Measurements from ENCODE around the gene ANP32B. TPM values are rescaled to one million over a fixed set of nuclear protein-coding genes. Genes with fewer than 3 reads are reported as not detected.

The ANP32B gene
- total RNA-seq (2014; rRNA removed) (14.8 and 32.6 TPM in 2 replicates), Bru-seq, nascent RNA (percentile 94 among the genes with signal in this experiment), BruChase-seq, experiment 1, labeled RNA remaining after a 6-hour chase (percentile 85 among the genes with signal in this experiment), BruChase-seq, experiment 2, labeled RNA remaining after a 2-hour chase (percentile 81 among the genes with signal in this experiment)
- long read RNA-seq, transcript ANP32B-201 (7 exons, 1,463 nt), result major isoform, 110 of 125 reads
- long read RNA-seq, partial matches to known transcripts, result 5 of 125 reads
- long read RNA-seq, other reads (novel, unspliced or antisense), result 10 of 125 reads

GRCh38 chr9:97982683-97983588 is at the start of gene ANP32B:
TSS of gene ANP32B (plus strand) at chr9:97983341. CDS start at chr9:97983556, 215 bp downstream.
- H3K9me2 ChIP-seq (replicated peaks; ENCODE audit: low read length), result no peaks in the 10 kb centered on the region
- peaks cover 50% of the 10 kb centered on the region for H3K79me2 ChIP-seq (ENCODE audit: low read length)
- peak within 1 kb of the TSS; percentile 92 for H3K4me3 ChIP-seq (ENCODE audit: low read length)
- ATAC-seq (peak; percentile 82), DNase-seq (peak; percentile 85)
- H2AFZ ChIP-seq (ENCODE audit: low read length), result peak within 1 kb of the TSS; percentile 98
- peak; percentile 47; the same call in 1 of the 2 replicates for TF ChIP-seq CTCF (conservative IDR thresholded peaks at IDR 0.05; ENCODE audit: low read depth, low read length)
- TF ChIP-seq EZH2phosphoT487 (IDR thresholded peaks at IDR 0.05; ENCODE audit: borderline replicate concordance, low read length), result no peak
- CTCF ChIA-PET, result interaction anchor here (0.7 kb wide), 1 partner anchor 374 kb away, joined by 5 read pairs; no protein-coding TSS in a partner anchor
- no peaks in the 10 kb centered on the region for H3F3A ChIP-seq (ENCODE audit: low read length, unreplicated experiment)
- H4K20me1 ChIP-seq (ENCODE audit: low read length), result peaks cover 10% of the 10 kb centered on the region; the same call in 1 of the 2 replicates
- no peaks in the 10 kb centered on the region for H3K36me3 ChIP-seq (ENCODE audit: low read depth, low read length)
- peak within 1 kb of the TSS; percentile 93 for H3K4me2 ChIP-seq (ENCODE audit: low read length)
- peak within 1 kb of the TSS; percentile 99 for H3K9ac ChIP-seq (ENCODE audit: low read length)
- POLR2A ChIA-PET (ENCODE audit: unreplicated experiment), result no interaction called here
- H3K4me1 ChIP-seq (ENCODE audit: insufficient read depth, low read length), result peaks cover 21% of the 10 kb centered on the region
- BruUV-seq (replicated peaks), result TSS peak; percentile 87
- H3K9me3 ChIP-seq (ENCODE audit: low read length), result no peaks in the 10 kb centered on the region
- H3K27ac ChIP-seq (ENCODE audit: low read length), result peak within 1 kb of the TSS; percentile 81
- intact Hi-C loops (cut with micrococcal nuclease), result loop anchor here (2.0 kb wide), 2 partner anchors 60 to 74 kb away; partner anchors contain the start of genes NANS and TRMO
- H3K27me3 ChIP-seq (ENCODE audit: low read length), result no peaks in the 10 kb centered on the region

DNA sequence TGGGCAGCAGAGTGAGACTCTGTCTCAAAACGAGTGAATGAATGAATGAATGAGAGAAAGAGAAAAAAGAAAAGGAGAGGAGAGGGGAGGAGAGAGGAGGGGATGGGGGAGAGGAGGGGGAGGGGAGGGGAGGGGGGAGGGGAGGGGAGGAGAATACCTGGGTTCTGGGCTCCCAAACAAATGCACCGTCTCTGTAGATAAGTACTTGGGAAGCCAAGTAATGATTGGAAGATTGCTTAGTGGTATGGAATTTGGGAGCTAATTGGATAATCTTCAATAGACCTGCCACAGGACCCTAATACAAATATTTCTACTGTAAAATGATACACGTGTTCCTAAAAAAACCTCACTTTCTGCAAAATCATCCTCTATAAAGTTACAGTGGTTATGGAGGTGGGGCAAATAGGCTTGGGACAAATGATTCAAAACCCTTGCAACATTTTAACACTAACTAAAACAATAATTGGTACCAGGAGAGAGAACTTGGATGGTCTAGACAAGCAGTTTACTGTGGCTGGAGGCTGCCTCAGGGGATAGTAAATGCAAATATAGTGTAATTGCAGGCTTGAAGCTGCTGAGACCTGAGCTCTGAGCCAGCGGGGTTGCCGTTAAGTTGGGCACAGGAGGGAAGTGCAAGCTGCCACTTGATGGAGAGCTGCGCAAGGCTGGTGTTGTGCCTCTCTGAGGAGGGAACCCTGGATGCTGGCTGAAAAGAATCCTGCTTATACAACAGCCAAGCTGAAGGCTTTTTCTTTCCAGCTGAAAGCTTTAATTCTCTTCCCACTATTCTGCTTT is 48.6 kb upstream of the ANP32B start:
- H3K9ac ChIP-seq (ENCODE audit: low read length), result no peak overlapping the region
- H3K36me3 ChIP-seq (ENCODE audit: low read depth, low read length), result no peaks in the 10 kb centered on the region
- POLR2A ChIA-PET (ENCODE audit: unreplicated experiment), result no interaction called here
- ATAC-seq (no peak), DNase-seq (no peak)
- H3K27me3 ChIP-seq (ENCODE audit: low read length), result peaks cover 43% of the 10 kb centered on the region
- TF ChIP-seq EZH2phosphoT487 (IDR thresholded peaks at IDR 0.05; ENCODE audit: borderline replicate concordance, low read length) (no peak), EZH2 (IDR thresholded peaks at IDR 0.05; ENCODE audit: low read length, unreplicated experiment) (no peak)
- no peak overlapping the region for H2AFZ ChIP-seq (ENCODE audit: low read length)
- H3K9me2 ChIP-seq (replicated peaks; ENCODE audit: low read length), result no peaks in the 10 kb centered on the region
- H3K4me2 ChIP-seq (ENCODE audit: low read length), result no peak overlapping the region
- no TSS peak for BruUV-seq (replicated peaks)
- no peaks in the 10 kb centered on the region for H3K4me1 ChIP-seq (ENCODE audit: insufficient read depth, low read length)
- H3K27ac ChIP-seq (ENCODE audit: low read length), result no peak overlapping the region
- no peaks in the 10 kb centered on the region for H3K9me3 ChIP-seq (ENCODE audit: low read length)
- CTCF ChIA-PET, result no interaction called here
- H4K20me1 ChIP-seq (ENCODE audit: low read length), result no peaks in the 10 kb centered on the region
- H3F3A ChIP-seq (ENCODE audit: low read length, unreplicated experiment), result no peaks in the 10 kb centered on the region
- no peaks in the 10 kb centered on the region for H3K79me2 ChIP-seq (ENCODE audit: low read length)
- H3K4me3 ChIP-seq (ENCODE audit: low read length), result no peak overlapping the region
- intact Hi-C loops (cut with micrococcal nuclease), result no loop called here

DNA sequence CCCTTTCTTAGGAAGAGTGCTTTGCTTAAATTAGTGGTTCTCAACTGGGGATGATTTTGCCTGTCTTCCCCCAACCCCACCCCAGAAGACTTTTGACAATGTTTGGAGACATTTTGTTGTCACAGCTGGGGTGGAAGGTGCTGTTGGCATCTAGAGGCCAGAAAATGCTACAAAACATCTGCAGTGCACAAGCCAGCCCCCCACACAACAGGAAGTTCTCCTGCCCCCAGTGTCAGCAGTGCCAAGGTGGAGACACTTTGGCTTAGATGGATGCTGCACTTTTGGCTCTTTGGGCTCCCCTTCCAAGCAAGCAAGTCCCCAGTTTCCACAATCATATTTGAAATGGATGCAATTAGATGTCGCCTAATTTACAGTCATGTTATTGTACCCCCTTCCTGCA is 47.9 kb upstream of the ANP32B start:
- ChIA-PET CTCF (no interaction called here), POLR2A (ENCODE audit: unreplicated experiment) (interaction anchor here (0.6 kb wide), 1 partner anchor 32 kb away, joined by 3 read pairs; no protein-coding TSS in a partner anchor)
- no TSS peak for BruUV-seq (replicated peaks)
- Histone ChIP-seq H3K4me2 (ENCODE audit: low read length) (no peak overlapping the region), H3K79me2 (ENCODE audit: low read length) (no peaks in the 10 kb centered on the region), H3K9me2 (replicated peaks; ENCODE audit: low read length) (no peaks in the 10 kb centered on the region), H3K27ac (ENCODE audit: low read length) (no peak overlapping the region), H3K4me1 (ENCODE audit: insufficient read depth, low read length) (no peaks in the 10 kb centered on the region), H3K9ac (ENCODE audit: low read length) (no peak overlapping the region), H3K9me3 (ENCODE audit: low read length) (no peaks in the 10 kb centered on the region), H3K4me3 (ENCODE audit: low read length) (no peak overlapping the region), H3K36me3 (ENCODE audit: low read depth, low read length) (no peaks in the 10 kb centered on the region), H4K20me1 (ENCODE audit: low read length) (no peaks in the 10 kb centered on the region), H3K27me3 (ENCODE audit: low read length) (peaks cover 42% of the 10 kb centered on the region), H3F3A (ENCODE audit: low read length, unreplicated experiment) (no peaks in the 10 kb centered on the region), H2AFZ (ENCODE audit: low read length) (no peak overlapping the region)
- TF ChIP-seq CTCF (conservative IDR thresholded peaks at IDR 0.05; ENCODE audit: low read depth, low read length) (no peak), EZH2 (IDR thresholded peaks at IDR 0.05; ENCODE audit: low read length, unreplicated experiment) (no peak), EZH2phosphoT487 (IDR thresholded peaks at IDR 0.05; ENCODE audit: borderline replicate concordance, low read length) (no peak)
- DNase-seq, result no peak
- intact Hi-C loops (cut with micrococcal nuclease), result no loop called here
- no peak for ATAC-seq
